ENCODE results near the gene ZNF451.

The ZNF451 gene

GRCh38 chr6:57147401-57147800 lies 57.4 kb downstream of the ZNF451 start:
- FAIRE-seq (no peak), DNase-seq (ENCODE audit: extremely low spot score, insufficient read length, low read depth) (no peak)

GRCh38 chr6:57147955-57148858 lies 58.2 kb downstream of the ZNF451 start:
- DNase-seq (ENCODE audit: extremely low spot score, insufficient read length, low read depth) (no peak), FAIRE-seq (no peak)

- no peak for DNase-seq (ENCODE audit: extremely low spot score, insufficient read length, low read depth)
- no peak for FAIRE-seq
These were observed 68.7 kb downstream of the ZNF451 start for GRCh38 chr6:57158658-57159057.

GRCh38 chr6:57159127-57159526 lies 69.1 kb downstream of the ZNF451 start:
- FAIRE-seq (no peak), DNase-seq (ENCODE audit: extremely low spot score, insufficient read length, low read depth) (no peak)

- DNase-seq (ENCODE audit: extremely low spot score, insufficient read length, low read depth) = no peak
- no peak for FAIRE-seq
These were observed 72.0 kb downstream of the ZNF451 start for GRCh38 chr6:57162028-57162427.

GRCh38 chr6:57162516-57162915 lies 72.5 kb downstream of the ZNF451 start:
- no peak for DNase-seq (ENCODE audit: extremely low spot score, insufficient read length, low read depth)
- no peak for FAIRE-seq

- no peak for DNase-seq (ENCODE audit: extremely low spot score, insufficient read length, low read depth)
- FAIRE-seq = no peak
These were observed 74.0 kb downstream of the ZNF451 start for GRCh38 chr6:57163956-57164355.

- no peak for FAIRE-seq
These were observed 75.1 kb downstream of the ZNF451 start for GRCh38 chr6:57165080-57165479.

GRCh38 chr6:57172136-57173055 lies 82.4 kb downstream of the ZNF451 start, which contains the start of gene BAG2:
Gene BAG2, plus strand, starts transcription at chr6:57172326. Its CDS starts 372 bp downstream, at chr6:57172698.
- peak; percentile 75 for DNase-seq (ENCODE audit: extremely low spot score, insufficient read length, low read depth)
- peak; percentile 91 for FAIRE-seq

More at GRCh38 chr6:57165080-57165479, 75.1 kb downstream of the ZNF451 start:
- no peak for DNase-seq (ENCODE audit: extremely low spot score, insufficient read length, low read depth)

GRCh38 chr6:57173056-57173885 lies 83.3 kb downstream of the ZNF451 start:
- no peak for DNase-seq (ENCODE audit: extremely low spot score, insufficient read length, low read depth)
- FAIRE-seq = peak; percentile 29

- no peak for DNase-seq (ENCODE audit: extremely low spot score, insufficient read length, low read depth)
- FAIRE-seq = peak; percentile 15
These were observed 84.0 kb downstream of the ZNF451 start for GRCh38 chr6:57173886-57174510.

GRCh38 chr6:57174511-57174907 lies 84.5 kb downstream of the ZNF451 start:
- FAIRE-seq = no peak
- DNase-seq (ENCODE audit: extremely low spot score, insufficient read length, low read depth) = no peak

- no peak for FAIRE-seq
These were observed 87.7 kb downstream of the ZNF451 start for GRCh38 chr6:57177545-57178265.

GRCh38 chr6:57180596-57180995 lies 90.6 kb downstream of the ZNF451 start:
- FAIRE-seq (no peak), DNase-seq (ENCODE audit: extremely low spot score, insufficient read length, low read depth) (no peak)

More at GRCh38 chr6:57177545-57178265, 87.7 kb downstream of the ZNF451 start:
- DNase-seq (ENCODE audit: extremely low spot score, insufficient read length, low read depth) = no peak

- FAIRE-seq (no peak), DNase-seq (ENCODE audit: extremely low spot score, insufficient read length, low read depth) (no peak)
These were observed 92.0 kb downstream of the ZNF451 start for GRCh38 chr6:57182017-57182432.

- DNase-seq (ENCODE audit: extremely low spot score, insufficient read length, low read depth) (no peak), FAIRE-seq (no peak)
These were observed 93.3 kb downstream of the ZNF451 start for GRCh38 chr6:57183336-57183735.

- FAIRE-seq = no peak
- DNase-seq (ENCODE audit: extremely low spot score, insufficient read length, low read depth) = no peak
These were observed 100.2 kb downstream of the ZNF451 start for GRCh38 chr6:57190140-57190539.

GRCh38 chr6:57193177-57193576 lies 103.2 kb downstream of the ZNF451 start:
- DNase-seq (ENCODE audit: extremely low spot score, insufficient read length, low read depth) (no peak), FAIRE-seq (no peak)

- DNase-seq (ENCODE audit: extremely low spot score, insufficient read length, low read depth) = no peak
- no peak for FAIRE-seq
These were observed 105.5 kb downstream of the ZNF451 start for GRCh38 chr6:57195457-57195856.

Measured in GM18507 (cell line).